Esophagus squamous epithelium (tissue), 4 donors: ENCODE measurements around the gene MGMT.

Experiments used
- CTCF ChIP-seq, 6 experiments: fragments of 450-650 bp in 4 of 6; fragments of 200-600 bp in 2 of 6; sonication (generic) in 2 of 6; IDR thresholded peaks; one replicate each; pipeline ENCODE4 v1.5.1; 2016 to 2019; ENCODE audit warnings: antibody characterized with exemption in 6 of 6, mild to moderate bottlenecking in 4 of 6, moderate library complexity in 4 of 6
- POLR2A ChIP-seq, 4 donors: fragments of 450-650 bp; IDR thresholded peaks; one replicate each; pipeline ENCODE4 v1.6.1; 2017; ENCODE audit warnings: antibody characterized with exemption in 4 of 4, mild to moderate bottlenecking in 4 of 4, moderate library complexity in 3 of 4

- TF ChIP-seq CTCF (IDR thresholded peaks at IDR 0.05) (no peak), POLR2A (IDR thresholded peaks at IDR 0.05) (no peak)
Measured at GRCh38 chr10:129816656-129817045, 349.6 kb downstream of the MGMT start.
